ENCODE measurements around the gene ZDHHC22. TPM values are rescaled to one million over a fixed set of nuclear protein-coding genes. Genes with fewer than 3 reads are reported as not detected.

The ZDHHC22 gene
- total RNA-seq, 1 experiment from 2014 or later, result not detected

Other genes with a start within 250 kb of the ZDHHC22 start
- gene IRF2BPL, start 113.1 kb downstream of the ZDHHC22 start, total RNA-seq (2014; rRNA removed; shearing (Covaris generic)), result 28.6 and 31.5 TPM in 2 replicates
- gene CIPC, start 43.5 kb downstream of the ZDHHC22 start, total RNA-seq (2014; rRNA removed; shearing (Covaris generic)), result 12.7 and 15.6 TPM in 2 replicates
- 0.06 and 0.63 TPM in 2 replicates for gene TMEM63C, start 40.0 kb upstream of the ZDHHC22 start, total RNA-seq (2014; rRNA removed; shearing (Covaris generic))
- gene NGB, start 129.4 kb upstream of the ZDHHC22 start, total RNA-seq (2014; rRNA removed; shearing (Covaris generic)), result not detected in 2 replicates
- 11.7 and 23.5 TPM in 2 replicates for gene POMT2, start 179.1 kb upstream of the ZDHHC22 start, total RNA-seq (2014; rRNA removed; shearing (Covaris generic))
- 48.9 and 78.4 TPM in 2 replicates for gene GSTZ1, start 179.2 kb upstream of the ZDHHC22 start, total RNA-seq (2014; rRNA removed; shearing (Covaris generic))
- 15.4 and 17.2 TPM in 2 replicates for gene TMED8, start 235.3 kb upstream of the ZDHHC22 start, total RNA-seq (2014; rRNA removed; shearing (Covaris generic))
- gene SAMD15, start 235.6 kb upstream of the ZDHHC22 start, total RNA-seq (2014; rRNA removed; shearing (Covaris generic)), result 3.0 and 4.5 TPM in 2 replicates